AG09319 (cell line): ENCODE data around the gene BSG.

ENCODE experiments used
- DNase-seq: peaks from one replicate; pipeline ENCODE4 v3.0.0-alpha.2; 2010; ENCODE audit warnings: low read depth; ENCODE audit errors: extremely low read depth
- TF ChIP-seq, protein P1 (sequence below): IDR thresholded peaks from 2 replicates; pipeline ENCODE4 v1.5.1; 2011; ENCODE audit warnings: low read depth, mild to moderate bottlenecking, inconsistent platforms, low read length, moderate library complexity

BSG gene

DNA sequence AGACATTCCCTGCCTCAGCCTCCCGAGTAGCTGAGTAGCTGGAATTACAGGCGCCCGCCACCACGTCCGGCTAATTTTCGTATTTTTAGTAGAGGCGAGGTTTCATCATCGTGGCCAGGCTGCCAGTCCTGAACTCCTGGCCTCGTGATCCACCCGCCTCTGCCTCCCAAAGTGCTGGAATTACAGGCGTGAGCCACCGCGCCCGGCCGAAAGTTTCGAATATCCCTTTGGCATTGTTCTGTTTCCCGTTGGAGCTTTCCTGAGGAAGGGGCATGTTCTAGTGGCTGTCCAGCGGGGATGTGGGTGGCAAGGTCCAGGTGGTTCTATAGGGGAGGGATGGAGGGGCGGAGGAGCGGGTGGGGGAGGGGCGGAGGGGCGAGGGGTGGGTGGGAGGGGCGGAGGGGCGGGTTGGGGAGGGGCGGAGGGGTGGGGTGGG, 2.1 kb upstream of the BSG start:
- TF ChIP-seq, protein P1, sequence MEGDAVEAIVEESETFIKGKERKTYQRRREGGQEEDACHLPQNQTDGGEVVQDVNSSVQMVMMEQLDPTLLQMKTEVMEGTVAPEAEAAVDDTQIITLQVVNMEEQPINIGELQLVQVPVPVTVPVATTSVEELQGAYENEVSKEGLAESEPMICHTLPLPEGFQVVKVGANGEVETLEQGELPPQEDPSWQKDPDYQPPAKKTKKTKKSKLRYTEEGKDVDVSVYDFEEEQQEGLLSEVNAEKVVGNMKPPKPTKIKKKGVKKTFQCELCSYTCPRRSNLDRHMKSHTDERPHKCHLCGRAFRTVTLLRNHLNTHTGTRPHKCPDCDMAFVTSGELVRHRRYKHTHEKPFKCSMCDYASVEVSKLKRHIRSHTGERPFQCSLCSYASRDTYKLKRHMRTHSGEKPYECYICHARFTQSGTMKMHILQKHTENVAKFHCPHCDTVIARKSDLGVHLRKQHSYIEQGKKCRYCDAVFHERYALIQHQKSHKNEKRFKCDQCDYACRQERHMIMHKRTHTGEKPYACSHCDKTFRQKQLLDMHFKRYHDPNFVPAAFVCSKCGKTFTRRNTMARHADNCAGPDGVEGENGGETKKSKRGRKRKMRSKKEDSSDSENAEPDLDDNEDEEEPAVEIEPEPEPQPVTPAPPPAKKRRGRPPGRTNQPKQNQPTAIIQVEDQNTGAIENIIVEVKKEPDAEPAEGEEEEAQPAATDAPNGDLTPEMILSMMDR = no peak
- no peak for DNase-seq

GRCh38 chr19:570937-571565, 1.3 kb upstream of the BSG start:
- TF ChIP-seq, protein P1 = no peak
- no peak for DNase-seq

DNA sequence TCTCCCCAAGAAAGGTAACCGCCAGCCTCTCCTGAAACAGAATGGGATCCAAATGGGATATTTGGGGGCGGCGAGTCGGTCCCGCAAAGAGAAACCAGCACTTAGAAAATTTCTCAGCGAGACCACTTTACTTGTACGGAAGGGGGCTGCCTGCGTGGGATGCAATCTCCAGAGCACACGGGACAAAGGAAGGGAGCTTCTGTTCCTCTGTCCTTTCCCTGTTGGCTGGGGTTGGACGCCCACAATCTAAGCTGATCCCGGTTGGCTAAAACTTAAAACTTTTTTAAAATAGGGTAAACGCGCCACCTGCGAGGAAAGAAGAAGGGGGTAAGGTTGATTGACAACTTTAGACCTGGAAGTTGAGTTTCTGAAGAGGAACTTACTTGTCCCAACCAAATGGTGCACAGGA, 826 bp upstream of the BSG start:
- TF ChIP-seq, protein P1 = no peak
- no peak for DNase-seq

DNA sequence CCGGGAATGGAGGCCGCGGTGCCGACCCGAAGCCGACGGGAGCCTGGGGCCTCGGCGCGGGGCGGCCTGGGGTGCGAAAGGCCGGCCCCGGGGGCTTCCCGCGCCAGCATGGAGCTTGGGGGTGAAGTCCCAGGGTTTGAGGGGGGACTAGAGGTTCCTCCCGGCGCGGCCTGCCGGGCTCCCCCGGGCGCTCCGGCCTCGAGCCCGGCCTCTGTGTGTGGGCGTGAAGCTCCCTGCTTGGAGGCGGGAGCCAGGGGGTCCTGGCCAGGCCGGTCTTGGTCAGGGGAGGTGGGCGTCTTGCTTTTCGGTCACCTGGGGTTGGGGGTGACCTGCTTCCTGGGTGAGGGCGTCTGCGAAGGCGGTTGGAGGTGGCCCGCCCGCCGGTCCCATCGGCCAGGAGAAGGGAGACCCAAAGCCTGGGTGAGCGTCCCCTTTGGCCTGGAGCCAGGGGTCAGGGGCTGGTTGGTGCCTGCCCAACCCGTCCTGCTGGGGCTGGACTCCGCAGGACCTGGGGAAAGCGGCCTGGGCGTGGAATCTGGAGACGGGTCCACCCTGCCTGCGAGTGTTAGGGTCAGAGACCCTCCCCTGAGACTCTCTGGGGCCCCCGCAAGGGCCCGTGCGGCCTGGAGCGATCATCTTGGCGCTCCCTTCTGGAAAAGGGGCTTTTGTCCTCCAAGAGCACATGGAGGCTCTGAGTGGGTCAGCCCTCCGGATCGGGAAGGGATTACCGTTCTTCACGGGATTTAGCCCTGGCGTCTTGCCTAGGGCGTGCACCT, 535 bp downstream of the BSG start:
- TF ChIP-seq, protein P1 = no peak
- no peak for DNase-seq

DNA sequence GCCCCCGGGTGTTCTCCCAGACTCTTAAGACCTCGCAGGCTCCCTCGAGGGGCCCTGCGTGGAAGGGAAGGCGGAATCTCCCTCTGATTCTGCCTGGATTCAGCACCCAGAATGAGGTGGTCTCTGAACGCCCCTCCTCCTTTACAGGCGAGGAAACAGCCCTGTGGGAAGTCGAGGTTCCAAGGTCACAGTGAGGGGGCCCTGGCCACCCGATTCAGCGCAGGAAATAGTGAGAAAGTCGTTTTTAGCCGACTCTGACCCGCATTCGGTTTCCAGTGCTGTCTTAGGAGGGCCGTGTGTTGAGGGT, 1.1 kb downstream of the BSG start:
- TF ChIP-seq, protein P1 = no peak
- no peak for DNase-seq

GRCh38 chr19:574658-575526, 2.5 kb downstream of the BSG start:
- TF ChIP-seq, protein P1 = no peak
- no peak for DNase-seq
